HG03460 (cell line): ENCODE results near the gene SEC14L3.

Experiments used
- ATAC-seq: cut with Tn5 transposase; IDR thresholded peaks from one replicate; pipeline ENCODE4 v1.9.1; 2021; ENCODE audit not compliant: unreplicated experiment

The SEC14L3 gene

DNA sequence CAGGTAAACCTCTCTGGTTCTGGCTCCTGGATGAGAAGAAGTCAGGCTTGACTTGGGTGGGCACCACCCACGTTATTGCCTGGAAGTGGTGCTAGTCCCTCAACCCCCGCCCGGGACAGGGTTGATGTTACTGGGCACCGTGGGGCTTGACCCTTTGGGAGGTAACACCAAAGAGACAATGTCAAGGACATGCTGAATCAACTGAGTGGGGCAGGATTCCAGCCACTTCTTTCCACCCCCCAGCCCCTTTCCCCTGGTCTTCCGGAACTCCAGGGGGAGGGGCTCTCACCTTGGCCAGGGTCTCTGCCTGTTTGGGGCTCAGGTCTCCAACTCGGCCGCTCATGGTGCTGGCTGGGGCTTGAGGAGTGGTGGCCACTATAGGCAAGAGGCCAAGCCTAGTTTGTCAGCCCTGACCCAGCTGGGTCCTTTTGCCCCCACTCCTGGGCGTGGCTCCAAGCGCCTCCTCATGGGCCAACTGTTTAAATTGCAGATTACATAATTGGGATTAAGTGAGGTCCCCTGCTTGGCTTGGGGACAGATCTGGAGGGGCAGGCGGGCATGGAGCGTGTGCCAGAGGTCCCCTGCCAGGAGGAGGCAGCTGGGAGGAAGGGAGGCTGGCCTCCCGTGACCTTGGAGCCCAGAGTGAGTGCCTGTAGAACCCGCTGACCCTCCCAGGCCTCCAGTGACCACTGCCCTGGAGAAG, at the start of gene SEC14L3:
Gene SEC14L3, minus strand, starts transcription at position 402 of the 703 bp plus-strand sequence. Its CDS starts 59 bp downstream, at position 343.
- no peak for ATAC-seq

DNA sequence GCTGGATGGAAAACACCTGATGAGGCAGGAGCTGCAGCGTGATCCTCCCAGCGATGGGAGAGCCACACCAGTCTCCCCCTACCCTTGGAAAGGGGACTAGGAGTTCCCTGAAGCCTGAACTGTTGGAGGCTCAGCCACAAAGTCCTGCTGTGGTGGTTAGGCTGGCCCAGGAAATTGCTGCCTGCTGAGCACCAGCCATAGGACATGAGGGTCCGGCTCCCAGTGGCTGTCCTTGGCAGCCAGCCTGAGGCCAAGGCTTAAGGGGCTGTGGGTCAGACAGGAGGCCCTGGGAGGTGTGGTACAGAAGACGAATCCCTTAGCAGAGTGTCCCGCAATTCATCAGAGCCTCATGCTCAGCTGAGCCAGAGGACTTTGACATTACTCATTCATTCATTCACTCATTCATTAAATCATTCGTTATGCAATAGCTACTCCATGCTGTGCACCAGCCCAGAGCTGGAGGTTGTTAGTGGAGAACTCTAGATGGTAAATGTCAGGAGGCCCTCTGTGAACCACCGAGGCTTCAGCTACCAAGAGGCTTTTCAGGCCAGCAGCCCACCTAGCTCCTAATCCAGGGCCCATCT, 48.1 kb upstream of the SEC14L3 start:
- ATAC-seq = no peak

DNA sequence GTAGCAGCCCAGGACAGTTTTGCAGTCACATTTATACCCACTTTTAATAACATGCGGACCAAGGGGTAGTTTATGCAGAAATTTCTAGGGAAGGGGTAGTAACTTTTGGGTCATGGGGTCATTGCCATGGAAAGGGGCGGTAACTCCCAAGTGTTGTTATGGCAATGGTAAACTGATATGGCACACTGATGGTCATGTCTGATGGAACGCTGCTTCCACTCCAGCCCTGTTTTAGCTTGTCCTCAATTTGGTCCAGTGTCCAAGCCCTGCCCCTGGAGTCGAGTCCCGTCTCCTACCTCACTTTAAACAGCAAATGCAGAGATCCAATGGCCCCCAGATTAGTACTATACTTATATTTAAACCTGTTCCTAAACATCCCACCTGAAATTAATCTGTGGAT, 44.9 kb upstream of the SEC14L3 start:
- no peak for ATAC-seq

DNA sequence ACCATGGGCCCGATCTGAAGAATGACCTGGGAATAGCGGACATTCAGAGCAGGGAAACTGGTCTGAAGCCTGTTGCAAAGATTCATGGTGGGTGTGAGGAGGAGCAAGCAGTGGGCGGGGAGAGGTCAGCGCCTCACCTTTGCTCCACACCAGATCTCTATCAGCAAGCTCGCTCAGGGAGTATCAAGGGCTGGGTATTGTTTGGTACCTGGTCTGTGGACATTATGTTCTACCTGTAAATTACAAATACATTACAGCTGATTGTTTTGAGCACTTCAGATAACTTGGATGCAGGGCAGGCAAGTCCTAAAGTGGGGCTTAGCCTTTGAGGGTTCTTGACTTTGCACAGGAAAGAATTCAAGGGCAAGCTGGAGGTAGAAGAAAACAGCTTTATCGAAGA, 44.5 kb upstream of the SEC14L3 start:
- ATAC-seq = no peak

DNA sequence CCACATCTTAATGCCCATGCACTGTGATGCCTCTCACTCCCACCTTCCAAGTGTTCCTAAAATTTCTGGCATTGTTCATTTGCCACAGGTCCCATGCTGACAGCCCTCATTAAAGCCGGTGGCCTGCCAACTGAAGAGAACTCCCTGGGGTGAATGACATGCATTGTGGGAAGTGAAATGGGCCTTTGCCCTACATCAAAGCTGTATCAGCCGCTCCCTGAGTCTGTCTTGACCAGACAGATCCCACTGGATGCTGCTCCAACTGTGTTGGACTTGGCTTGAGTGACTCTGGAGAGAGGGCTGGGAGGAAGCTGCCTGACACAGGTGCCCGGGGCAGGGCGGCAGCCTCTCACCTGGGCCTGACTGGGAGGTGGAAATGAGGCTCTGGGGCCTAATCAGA, 42.4 kb upstream of the SEC14L3 start:
- no peak for ATAC-seq

DNA sequence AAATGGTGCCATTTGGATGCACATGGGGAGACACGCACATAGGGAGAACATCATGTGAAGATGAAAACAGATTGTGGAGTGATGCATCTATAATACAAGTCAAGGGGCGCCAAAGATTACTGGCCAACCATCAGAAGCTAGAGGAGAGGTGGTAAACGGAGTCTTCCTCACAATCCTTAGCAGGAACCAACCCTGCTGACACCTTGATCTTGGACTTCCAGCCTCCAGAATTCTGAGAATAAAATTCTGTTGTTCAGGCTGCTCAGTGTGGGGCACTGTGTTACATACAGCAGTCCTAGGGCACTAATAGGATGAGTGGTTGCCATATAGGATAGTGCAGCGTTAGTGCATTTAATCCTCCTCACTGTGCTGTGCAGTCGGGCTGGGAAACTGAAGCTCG, 41.6 kb upstream of the SEC14L3 start:
- no peak for ATAC-seq

DNA sequence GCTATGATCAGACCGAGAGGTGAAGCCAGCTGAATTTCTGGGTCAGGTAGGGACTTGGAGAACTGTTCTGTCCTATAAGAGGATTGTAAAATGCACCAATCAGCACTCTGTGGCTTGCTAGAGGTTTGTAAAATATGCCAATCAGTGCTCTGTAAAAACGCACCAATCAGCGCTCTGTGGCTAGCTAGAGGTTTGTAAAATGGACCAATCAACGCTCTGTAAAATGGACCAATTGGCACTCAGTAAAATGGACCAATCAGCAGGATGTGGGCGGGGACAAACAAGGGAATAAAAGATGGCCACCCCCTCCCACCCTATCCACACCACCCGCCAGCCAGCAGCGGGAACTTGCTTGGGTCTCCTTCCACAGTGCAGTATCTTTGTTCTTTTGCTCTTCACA, 40.1 kb upstream of the SEC14L3 start:
- ATAC-seq = no peak

DNA sequence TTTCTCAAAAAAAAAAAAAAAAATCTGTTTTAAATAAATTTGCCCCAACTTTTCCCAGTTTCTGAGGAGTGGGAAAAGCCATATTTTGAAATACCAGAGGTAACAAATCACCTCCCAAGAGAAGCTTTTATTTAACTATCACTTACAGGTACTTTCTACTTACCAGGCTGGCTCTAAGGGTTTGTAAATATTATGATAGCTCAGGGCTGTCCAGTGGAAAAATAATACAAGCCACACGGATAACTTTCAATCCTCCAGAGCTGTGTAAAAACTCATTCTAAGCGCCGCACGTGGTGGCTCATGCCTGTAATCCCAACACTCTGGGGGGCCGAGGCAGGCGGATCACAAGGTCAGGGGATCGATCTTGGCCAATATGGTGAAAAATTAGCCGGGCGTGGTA, 39.3 kb upstream of the SEC14L3 start:
- no peak for ATAC-seq

DNA sequence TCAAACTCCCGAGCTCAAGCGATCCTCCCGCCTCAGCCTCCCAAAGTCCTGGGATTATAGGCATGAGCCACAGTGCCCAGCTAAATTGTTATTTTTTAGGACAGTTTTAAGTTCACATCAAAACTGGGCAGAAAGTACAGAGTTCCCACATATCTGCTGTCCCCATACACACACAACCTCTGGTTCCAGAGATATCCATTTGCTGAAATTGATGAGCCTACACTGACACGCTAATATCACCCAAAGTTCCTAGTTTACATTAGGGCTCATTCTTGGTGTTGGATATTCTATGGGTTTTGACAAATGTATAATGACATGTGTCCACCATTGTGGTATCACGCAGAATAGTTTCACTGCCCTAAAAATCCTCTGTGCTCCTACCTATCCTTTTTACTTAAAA, 36.4 kb upstream of the SEC14L3 start:
- no peak for ATAC-seq

DNA sequence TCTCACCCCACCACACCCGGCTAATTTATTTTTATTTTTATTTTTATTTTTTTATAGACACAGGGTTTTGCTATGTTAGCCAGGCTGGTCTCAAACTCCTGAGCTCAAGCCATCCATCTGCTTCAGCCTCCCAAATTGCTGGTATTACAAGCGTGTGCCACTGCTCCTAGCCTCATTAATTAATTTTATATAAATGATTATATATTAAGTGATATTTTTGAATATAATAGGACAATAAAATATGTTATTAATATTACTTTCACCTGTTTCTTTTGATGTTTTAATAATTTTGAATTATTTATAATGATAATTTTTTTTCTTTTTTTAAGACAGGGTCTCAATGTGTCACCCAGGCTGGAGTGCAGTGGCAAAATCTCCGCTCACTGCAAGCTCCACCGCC, 35.9 kb upstream of the SEC14L3 start:
- no peak for ATAC-seq

DNA sequence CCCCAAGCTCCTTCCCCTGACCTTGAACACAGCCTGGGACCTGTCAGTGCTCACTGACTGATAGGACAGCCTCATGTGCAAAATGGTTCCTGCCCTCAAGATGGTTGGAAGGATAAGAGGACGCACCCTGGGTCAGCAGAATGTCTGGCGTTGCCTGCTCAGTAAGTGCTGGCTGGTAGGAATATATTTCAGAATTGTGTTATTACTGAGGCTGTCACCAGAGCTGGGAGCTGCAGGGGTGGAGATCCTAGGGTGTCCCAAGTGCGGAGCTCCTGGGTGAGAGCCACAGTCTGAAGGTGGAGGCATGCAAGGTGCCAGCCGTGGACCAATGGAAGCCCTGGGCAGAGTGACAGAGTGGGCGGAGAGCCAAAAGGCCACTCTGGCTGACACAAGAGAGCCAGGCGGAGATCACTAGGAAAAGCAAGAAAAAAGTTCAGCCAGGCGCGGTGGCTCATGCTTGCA, 34.7 kb upstream of the SEC14L3 start:
- no peak for ATAC-seq

DNA sequence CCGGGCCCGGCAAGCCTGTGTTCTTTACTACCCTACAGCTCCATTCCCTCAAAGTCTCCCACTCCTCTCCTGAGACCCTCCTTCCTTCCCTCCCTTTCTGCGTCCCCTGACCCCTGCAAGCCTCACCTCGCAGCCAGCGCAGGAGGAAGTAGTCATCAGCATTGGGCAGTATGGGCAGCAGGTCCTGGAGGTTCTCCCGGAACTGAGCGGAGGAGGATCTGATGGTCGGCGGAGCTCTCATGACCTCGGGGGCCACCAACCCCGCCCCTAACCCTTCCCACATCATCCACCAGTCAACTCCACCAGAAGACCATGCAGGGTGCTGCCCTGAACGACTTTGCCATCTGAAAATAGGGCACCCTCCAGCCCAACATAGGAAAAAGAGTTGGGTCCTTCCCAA, 31.7 kb upstream of the SEC14L3 start:
- ATAC-seq = no peak

DNA sequence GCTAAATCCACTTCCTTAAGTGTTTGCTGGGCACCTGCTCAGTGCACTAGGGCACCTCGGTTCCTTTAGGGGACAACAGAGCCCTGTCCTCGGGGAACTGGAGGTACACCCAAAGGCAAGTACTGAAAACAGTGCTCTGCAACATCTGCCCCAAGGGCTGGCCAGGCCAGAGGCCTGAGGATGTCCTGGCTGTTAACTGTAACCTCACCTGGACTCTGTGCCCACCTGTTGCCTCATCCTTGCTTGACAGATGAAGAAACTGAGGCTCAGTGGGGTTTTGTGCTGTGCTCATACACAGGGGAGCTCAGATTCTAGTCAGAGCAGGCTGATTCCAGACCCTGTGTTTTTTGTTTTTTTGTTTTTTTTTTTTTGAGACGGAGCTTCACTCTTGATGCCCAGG, 31.1 kb upstream of the SEC14L3 start:
- ATAC-seq = no peak

DNA sequence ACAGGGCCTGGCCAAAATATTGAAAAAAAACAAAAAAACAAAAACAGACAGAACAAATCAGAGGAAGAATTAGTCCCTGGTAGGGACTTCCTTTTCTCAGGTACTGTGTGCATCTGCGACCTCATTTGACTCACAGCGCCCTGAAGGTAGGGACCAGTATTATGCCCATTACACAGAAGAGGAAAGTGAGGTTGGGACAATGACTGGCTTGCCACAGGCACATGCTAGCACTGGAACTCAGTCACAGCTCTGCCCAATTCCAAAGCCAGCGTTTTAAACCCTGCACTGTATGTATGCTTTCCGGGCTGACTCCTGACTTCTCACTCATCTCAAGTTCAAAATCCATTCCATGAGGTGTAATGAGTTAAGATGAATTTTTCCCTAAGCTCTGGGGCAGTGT, 30.3 kb upstream of the SEC14L3 start:
- no peak for ATAC-seq

DNA sequence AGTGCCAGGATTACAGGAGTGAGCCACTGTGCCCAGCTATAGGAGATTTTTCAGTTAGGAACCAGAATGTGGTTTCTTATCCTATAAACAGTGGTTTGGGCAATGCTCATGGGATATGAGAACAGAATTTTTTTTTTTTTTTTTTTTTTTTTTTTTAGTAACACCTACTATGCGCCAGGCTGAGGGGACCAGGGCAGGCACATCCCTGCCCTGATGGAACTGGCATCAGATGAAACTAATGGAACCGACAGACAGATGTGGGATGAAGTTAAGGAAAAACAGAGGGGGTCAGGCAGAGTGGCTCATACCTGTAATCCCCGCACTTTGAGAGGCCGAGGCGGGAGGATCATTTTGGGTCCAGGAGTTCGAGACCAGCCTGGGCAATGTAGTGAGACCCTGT, 28.8 kb upstream of the SEC14L3 start:
- no peak for ATAC-seq

DNA sequence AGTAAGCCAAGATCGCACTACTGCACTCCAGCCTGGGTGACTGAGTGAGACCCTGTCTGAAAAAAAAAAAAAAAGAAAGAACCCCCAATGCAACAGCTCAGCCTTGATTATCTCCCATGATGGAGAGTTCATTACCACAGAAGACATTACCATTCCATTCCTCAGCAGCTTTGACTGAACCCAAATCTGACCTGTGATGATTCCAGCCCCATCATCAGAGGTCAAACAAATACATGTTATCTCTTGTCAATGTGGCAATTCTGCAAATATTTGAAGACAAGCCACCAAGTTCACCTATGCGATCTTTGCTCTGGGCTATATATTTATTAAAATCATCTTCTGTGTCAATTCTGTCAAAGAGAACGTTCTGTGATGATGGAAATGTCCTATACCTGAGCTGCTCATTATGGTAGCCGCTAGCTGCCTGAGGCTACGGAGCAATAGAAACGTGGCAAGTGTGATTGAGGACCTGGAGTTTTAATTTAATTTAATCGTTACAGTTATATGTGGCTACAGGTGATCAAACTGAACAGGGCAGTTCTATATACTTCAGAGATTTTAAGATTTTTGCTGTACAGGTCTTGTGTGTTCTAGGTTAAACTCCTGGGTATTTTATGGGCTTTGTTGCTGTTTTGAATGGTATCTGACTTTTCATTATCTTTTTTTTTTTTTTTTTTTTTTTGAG, 25.8 kb upstream of the SEC14L3 start:
- ATAC-seq = no peak

DNA sequence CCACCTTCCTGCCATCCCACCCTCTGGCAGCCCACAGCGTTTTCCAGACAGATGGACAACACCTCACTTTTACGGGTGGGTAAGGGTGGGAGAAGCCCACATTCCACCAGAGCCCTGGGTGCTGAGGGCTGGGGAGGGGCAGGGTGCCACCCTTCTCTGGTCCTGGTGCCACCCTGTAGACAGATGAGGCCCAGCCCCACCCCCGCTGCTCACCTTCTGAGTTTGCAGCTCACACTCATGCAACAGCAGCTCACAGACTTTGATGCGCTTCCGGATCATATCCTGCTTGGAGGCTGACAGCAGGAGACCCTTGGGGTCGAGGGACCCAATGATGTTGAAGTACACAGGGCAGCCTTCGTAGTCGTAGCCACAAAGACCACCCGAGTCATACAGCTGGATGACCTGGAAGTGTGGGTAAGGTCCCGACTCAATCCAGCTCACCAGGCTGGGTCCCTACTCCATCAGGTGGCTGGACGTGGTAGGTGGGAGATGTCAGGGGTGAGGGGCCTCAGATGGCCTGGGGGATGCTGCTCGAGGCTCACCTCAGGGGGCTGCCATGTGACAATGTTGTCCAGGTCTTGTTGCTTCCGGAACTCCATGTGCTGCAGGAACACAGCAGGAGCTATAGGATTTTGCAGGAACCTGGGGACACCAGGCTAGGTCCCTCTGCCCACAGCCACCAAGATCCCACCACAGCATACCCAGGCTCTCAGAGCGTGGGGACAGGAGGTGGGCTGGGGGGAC, 23.4 kb upstream of the SEC14L3 start:
- no peak for ATAC-seq

DNA sequence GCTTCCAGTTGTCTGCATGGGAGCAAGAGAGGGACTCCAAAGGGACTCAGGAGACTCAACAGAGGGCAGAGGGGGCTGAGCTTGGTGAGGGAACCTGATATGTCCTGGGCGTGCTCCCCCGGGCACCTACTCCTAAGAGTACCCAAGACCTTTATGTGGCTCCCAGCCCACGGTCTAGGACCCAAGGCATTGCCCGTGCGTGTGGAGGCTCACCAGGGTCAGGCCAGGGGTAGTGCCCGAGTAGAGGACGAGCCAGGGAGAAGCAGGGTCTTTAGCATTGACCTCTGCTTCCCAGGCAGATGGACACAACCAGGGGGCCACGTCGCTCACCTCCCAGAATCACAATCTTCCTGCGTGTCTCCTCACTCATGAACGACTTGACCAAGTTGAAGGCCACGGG, 20.3 kb upstream of the SEC14L3 start:
- no peak for ATAC-seq

DNA sequence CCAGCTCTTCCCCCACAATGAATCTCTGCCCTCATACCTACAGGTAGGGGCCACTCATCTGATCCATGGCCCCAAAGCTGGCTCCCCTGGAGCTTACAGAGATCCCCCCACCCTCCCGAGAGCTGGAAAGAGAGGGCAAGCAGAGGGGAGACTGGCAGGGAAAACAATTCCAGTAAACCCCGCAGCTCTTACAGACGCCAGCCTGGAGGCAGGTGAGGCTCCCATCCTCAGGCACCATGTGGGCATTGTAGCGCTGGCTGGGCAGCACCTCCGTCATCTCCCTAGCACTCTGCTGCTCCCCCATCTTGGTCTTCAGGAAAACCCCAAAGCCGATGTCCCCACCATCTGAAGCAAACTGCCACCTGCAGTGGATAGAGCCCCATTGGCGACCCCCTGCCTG, 19.6 kb upstream of the SEC14L3 start:
- ATAC-seq = no peak

DNA sequence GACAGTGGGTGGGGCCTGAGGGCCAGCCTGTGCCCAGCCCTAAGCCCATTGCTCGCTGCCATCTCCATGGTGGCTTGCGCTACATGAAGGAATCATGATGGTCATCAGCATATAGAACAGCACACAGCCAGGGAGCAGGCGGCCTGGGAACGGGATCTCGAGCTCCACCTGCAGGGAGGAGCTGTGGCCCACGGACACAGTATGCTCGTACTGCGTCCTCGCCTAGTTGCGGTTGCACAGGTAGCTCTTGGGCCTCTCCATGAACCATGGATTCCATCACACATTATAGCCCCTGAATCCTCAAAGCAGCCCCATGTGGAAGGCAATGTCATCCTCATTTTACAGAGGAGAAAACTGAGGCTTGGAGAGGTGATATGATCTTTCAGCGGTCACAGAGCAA, 18.6 kb upstream of the SEC14L3 start:
- ATAC-seq = no peak

DNA sequence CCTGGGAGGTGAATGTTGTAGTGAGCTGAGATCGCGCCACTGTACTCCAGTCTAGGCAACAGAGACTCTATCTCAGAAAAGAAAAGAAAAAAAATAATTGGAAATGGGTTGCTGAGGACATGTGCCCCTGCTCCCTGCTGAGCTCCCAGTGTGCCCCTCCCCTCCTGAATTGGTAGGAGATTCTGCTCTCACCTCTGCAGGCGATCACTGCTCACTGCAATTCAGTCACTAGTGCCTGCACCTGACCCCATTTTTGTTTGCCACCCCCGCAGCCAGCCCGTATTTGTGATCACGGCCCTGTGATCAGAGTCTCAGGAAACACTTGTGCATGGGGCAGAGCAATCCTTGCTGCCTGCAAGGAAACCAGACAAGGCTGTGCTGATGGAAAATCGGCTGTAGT, 16.3 kb upstream of the SEC14L3 start:
- ATAC-seq = no peak

DNA sequence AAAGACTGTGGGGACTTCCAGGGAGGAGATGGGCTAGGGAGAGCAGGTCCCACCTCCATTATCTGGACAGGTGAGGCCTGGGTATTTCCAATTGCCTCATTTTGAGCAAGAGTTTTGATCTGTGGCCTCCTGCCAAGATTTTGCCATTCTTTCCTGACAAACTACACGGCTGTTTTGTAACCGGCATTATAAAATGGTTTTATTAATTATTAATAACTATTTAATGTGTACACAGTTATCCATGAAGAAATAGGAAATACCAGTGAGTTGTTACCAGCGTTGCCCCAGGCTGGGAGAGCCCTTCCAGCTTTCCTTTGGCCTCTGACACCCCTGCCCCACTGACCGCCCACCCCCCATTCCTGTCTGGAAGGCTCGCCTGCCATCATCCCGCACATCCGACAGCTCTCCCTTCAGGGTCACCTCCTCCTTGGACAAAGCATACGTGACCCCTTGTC, 14.9 kb upstream of the SEC14L3 start:
- no peak for ATAC-seq
